HepG2 (cell line): ENCODE results near the gene EMILIN1. TPM values are rescaled to one million over a fixed set of nuclear protein-coding genes. Genes with fewer than 3 reads are reported as not detected.
A peak's percentile ranks its signal among the peaks of the same experiment; 100 is the strongest.

Source experiments
- ATF4 ChIP-seq, 2 experiments: fragments of 450-650 bp in 1 of 2; sonication (generic) in 1 of 2; formaldehyde crosslinking; IDR thresholded peaks; 2 replicates each; pipeline versions ENCODE4 v1.5.0 to v1.8.0; 2020 to 2022; ENCODE audit warnings: mild to moderate bottlenecking in 1 of 2, missing genetic modification reagents in 1 of 2
- GTF2F1 ChIP-seq: fragments of 150-350 bp; IDR thresholded peaks from 2 replicates; pipeline ENCODE4 v1.6.1; 2014; ENCODE audit warnings: low read length
- HIVEP1 ChIP-seq: sonication (generic); formaldehyde crosslinking; IDR thresholded peaks from 2 replicates; pipeline ENCODE4 v1.4.0; 2020; ENCODE audit warnings: mild to moderate bottlenecking, missing genetic modification reagents
- HNF4G ChIP-seq, 2 experiments: sonication (generic) in 1 of 2; formaldehyde crosslinking in 1 of 2; IDR thresholded peaks; 2 replicates each; pipeline versions ENCODE4 v1.4.0 to v1.6.1; 2011 to 2020; ENCODE audit warnings: borderline replicate concordance in 2 of 2, low read depth in 2 of 2, mild to moderate bottlenecking in 2 of 2, low read length in 1 of 2, missing genetic modification reagents in 1 of 2, moderate library complexity in 1 of 2
- PAWR ChIP-seq: sonication (generic); formaldehyde crosslinking; IDR thresholded peaks from 2 replicates; pipeline ENCODE4 v1.4.0; 2020; ENCODE audit warnings: missing genetic modification reagents, mild to moderate bottlenecking, borderline replicate concordance
- SRF ChIP-seq: IDR thresholded peaks from 2 replicates; pipeline ENCODE4 v1.6.1; 2011; ENCODE audit warnings: mild to moderate bottlenecking, low read depth, low read length, moderate library complexity
- TIGD3 ChIP-seq: sonication (generic); formaldehyde crosslinking; IDR thresholded peaks from 2 replicates; pipeline ENCODE4 v1.5.1; 2020; ENCODE audit warnings: mild to moderate bottlenecking, missing genetic modification reagents, borderline replicate concordance
- UBTF ChIP-seq: sonication (generic); formaldehyde crosslinking; IDR thresholded peaks from 2 replicates; pipeline ENCODE4 v1.4.0; 2020; ENCODE audit warnings: mild to moderate bottlenecking, missing genetic modification reagents
- ZBTB39 ChIP-seq: sonication (generic); formaldehyde crosslinking; IDR thresholded peaks from 2 replicates; pipeline ENCODE4 v1.5.0; 2020; ENCODE audit warnings: missing genetic modification reagents
- ZNF580 ChIP-seq: IDR thresholded peaks from 2 replicates; pipeline ENCODE4 v1.6.1; 2016; ENCODE audit warnings: low read depth, borderline replicate concordance
- ZNF597 ChIP-seq: sonication (generic); formaldehyde crosslinking; IDR thresholded peaks from 2 replicates; pipeline ENCODE4 v1.5.0; 2020; ENCODE audit warnings: missing genetic modification reagents
- ZNF691 ChIP-seq: sonication (generic); formaldehyde crosslinking; IDR thresholded peaks from 2 replicates; pipeline ENCODE4 v1.4.0; 2020; ENCODE audit warnings: missing genetic modification reagents, low read depth, mild to moderate bottlenecking, borderline replicate concordance
- ZUFSP ChIP-seq: sonication (generic); formaldehyde crosslinking; IDR thresholded peaks from 2 replicates; pipeline ENCODE4 v1.9.0; 2021; ENCODE audit warnings: missing genetic modification reagents, mild to moderate bottlenecking, borderline replicate concordance
- polyA plus RNA-seq, 8 experiments: library from polyadenylated mRNA; depleted of rRNA in 3 of 8; stranded (reverse) in 7 of 8; unstranded in 1 of 8; fragments of >200 nt; fragmentation: Illumina TruSeq in 4 of 8; extraction: Trizol in 4 of 8; gene quantifications; 2 replicates each; pipeline versions ENCODE4 v1.2.1 to v1.2.3, GENCODE V29; 2011 to 2016; ENCODE audit warnings: low read depth in 4 of 8, missing spikeins in 1 of 8, mixed read lengths in 1 of 8; ENCODE audit not compliant: insufficient read depth in 1 of 8
- total RNA-seq, 5 experiments: library from RNA; depleted of rRNA; stranded (reverse); fragments of >200 nt; fragmentation: Illumina TruSeq; extraction: Trizol; gene quantifications; 2 replicates each; pipeline ENCODE4 v1.2.3, GENCODE V29; 2016; ENCODE audit warnings: low read depth in 1 of 5

EMILIN1 gene
- total and polyA plus RNA-seq, 2 of the 13 experiments (the other 11 are each of a cell fraction or from before 2014, with no cell fraction given) = 8.1 to 9.7 TPM

GRCh38 chr2:27050996-27051901 is 27.2 kb upstream of the EMILIN1 start, which contains the start of gene AGBL5 (continued):
- TF ChIP-seq GTF2F1 (peak; percentile 83; the same call in 1 of the 2 replicates), PAWR (CRISPR knock-in tag) (peak; percentile 87; the same call in 1 of the 2 replicates), SRF (no peak), ZUFSP (no peak), TIGD3 (peak; percentile 95), HNF4G (IDR thresholded peaks at IDR 0.05; ENCODE audit: borderline replicate concordance, low read depth, low read length) (no peak), HNF4G (CRISPR knock-in tag; IDR thresholded peaks at IDR 0.05; ENCODE audit: borderline replicate concordance, low read depth) (peak; percentile 52; the same call in 1 of the 2 replicates), ATF4 (CRISPR knock-in tag; IDR thresholded peaks at IDR 0.05) (peak in 1 of 2 experiments; percentile 78; a peak in 2 of 4 replicates), ZNF691 (CRISPR knock-in tag) (0 out of 2 replicates have a peak, but pooled peaks have one; percentile 43), ZNF597 (CRISPR knock-in tag) (peak; percentile 100; the same call in 1 of the 2 replicates), UBTF (CRISPR knock-in tag) (no peak; the same call in 1 of the 2 replicates), HIVEP1 (CRISPR knock-in tag) (peak; percentile 86), ZBTB39 (peak; percentile 86; the same call in 1 of the 2 replicates), ZNF580 (peak; percentile 55; the same call in 1 of the 2 replicates)
